Activated CD4-positive, alpha-beta T cell treated with anti-CD3 and anti-CD28 coated beads for 36 hours (primary cell): ENCODE results near the gene ELP2. TPM values are rescaled to one million over a fixed set of nuclear protein-coding genes. Genes with fewer than 3 reads are reported as not detected.
A peak's percentile ranks its signal among the peaks of the same experiment; 100 is the strongest.

Experiments
- ATAC-seq: fragments of 200-7000 bp; cut with Tn5 transposase; one replicate; pipeline ENCODE4 v1.10.0; 2021; ENCODE audit warnings: mild to moderate bottlenecking, moderate library complexity
- CTCF ChIA-PET: fragments of 350-600 bp; sonication (Branson Sonifier 250); formaldehyde crosslinking; loops from one replicate; lab custom pipeline; 2021; ENCODE audit warnings: antibody characterized with exemption; lab: Charles Lee
- POLR2A ChIA-PET: fragments of 350-600 bp; sonication (Branson Sonifier 250); formaldehyde crosslinking; loops from one replicate; lab custom pipeline; 2021; ENCODE audit warnings: antibody characterized with exemption, inconsistent platforms; lab: Charles Lee
- DNase-seq: peaks from one replicate; pipeline ENCODE4 v3.0.0-alpha.2; 2020
- H3K27ac Mint-ChIP-seq: one replicate; pipeline ENCODE4 v1.8.0; 2021; ENCODE audit warnings: mixed read lengths
- H3K27me3 Mint-ChIP-seq: one replicate; pipeline ENCODE4 v1.8.0; 2021; ENCODE audit warnings: mixed read lengths
- H3K36me3 Mint-ChIP-seq: one replicate; pipeline ENCODE4 v1.8.0; 2021; ENCODE audit warnings: low read depth, mixed read lengths
- H3K4me1 Mint-ChIP-seq: one replicate; pipeline ENCODE4 v1.8.0; 2021; ENCODE audit warnings: mixed read lengths
- H3K4me3 Mint-ChIP-seq: one replicate; pipeline ENCODE4 v1.8.0; 2021; ENCODE audit warnings: mild to moderate bottlenecking, moderate library complexity, mixed read lengths
- H3K9me3 Mint-ChIP-seq: one replicate; pipeline ENCODE4 v1.8.0; 2021; ENCODE audit warnings: low read depth, mixed read lengths
- intact Hi-C, 2 experiments: fragments of 100-400 bp; cut with DNase I in 1 of 2; cut with micrococcal nuclease in 1 of 2; formaldehyde crosslinking; loops; one replicate each; pipeline versions ENCODE4 v1.14.2 to v1.15.1; 2022 to 2024; cut with DNase I, micrococcal nuclease
- total RNA-seq, 2 experiments: library from RNA; stranded (reverse); gene quantifications; one replicate each; pipeline ENCODE4 v1.2.3, GENCODE V29; 2021

The ELP2 gene
- total RNA-seq, 2 experiments from 2014 or later: 76.5 to 114 TPM

DNA sequence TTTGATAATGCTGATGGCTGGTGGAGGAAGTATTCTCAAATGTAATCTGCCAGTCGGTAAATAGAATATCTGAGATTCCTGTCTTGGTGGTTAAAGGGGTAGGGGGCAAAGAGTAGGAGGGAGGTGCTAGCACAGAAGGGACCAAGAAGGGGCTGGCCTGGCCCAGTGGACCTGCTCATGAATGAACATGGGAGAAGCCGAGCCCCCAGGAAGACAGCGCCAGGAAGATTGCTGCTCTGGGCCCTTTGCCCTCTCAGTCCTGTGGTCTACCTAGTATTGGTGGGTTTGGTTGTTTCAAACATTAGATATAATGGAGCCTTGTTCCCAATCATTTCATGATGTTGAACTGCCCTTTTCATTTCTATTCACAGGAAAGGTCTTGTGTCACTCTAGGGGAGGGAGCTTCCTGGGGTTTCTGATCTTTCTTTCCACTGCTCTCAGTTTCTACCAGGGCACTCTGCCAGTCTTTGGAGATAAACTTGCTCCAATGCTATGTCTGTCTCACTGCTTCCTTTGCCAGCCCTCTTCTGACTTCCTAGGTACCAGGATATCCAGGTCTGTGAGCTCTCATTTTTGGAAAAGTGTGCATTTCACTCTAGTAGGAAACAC, 52.3 kb downstream of the ELP2 start:
- H3K27ac Mint-ChIP-seq: no peak overlapping the region
- H3K27me3 Mint-ChIP-seq: peaks cover 4% of the 10 kb centered on the region
- DNase-seq (no peak), ATAC-seq (no peak)
- peaks cover 10% of the 10 kb centered on the region for H3K36me3 Mint-ChIP-seq
- ChIA-PET POLR2A (no interaction called here), CTCF (no interaction called here)
- H3K4me1 Mint-ChIP-seq: no peaks in the 10 kb centered on the region
- no peaks in the 10 kb centered on the region for H3K9me3 Mint-ChIP-seq
- no peak overlapping the region for H3K4me3 Mint-ChIP-seq
- intact Hi-C loops: no loop called here

GRCh38 chr18:36183033-36183432, 53.3 kb downstream of the ELP2 start:
- DNase-seq: no peak
- H3K27me3 Mint-ChIP-seq: peaks cover 4% of the 10 kb centered on the region
- intact Hi-C loops: no loop called here
- ChIA-PET CTCF (no interaction called here), POLR2A (interaction anchor here (0.5 kb wide), 1 partner anchor 31 kb away, joined by 3 read pairs; no protein-coding TSS in a partner anchor)
- H3K27ac Mint-ChIP-seq: no peak overlapping the region
- H3K4me1 Mint-ChIP-seq: peaks cover 3% of the 10 kb centered on the region
- no peaks in the 10 kb centered on the region for H3K9me3 Mint-ChIP-seq
- no peak overlapping the region for H3K4me3 Mint-ChIP-seq
- peaks cover 6% of the 10 kb centered on the region for H3K36me3 Mint-ChIP-seq
- no peak for ATAC-seq

DNA sequence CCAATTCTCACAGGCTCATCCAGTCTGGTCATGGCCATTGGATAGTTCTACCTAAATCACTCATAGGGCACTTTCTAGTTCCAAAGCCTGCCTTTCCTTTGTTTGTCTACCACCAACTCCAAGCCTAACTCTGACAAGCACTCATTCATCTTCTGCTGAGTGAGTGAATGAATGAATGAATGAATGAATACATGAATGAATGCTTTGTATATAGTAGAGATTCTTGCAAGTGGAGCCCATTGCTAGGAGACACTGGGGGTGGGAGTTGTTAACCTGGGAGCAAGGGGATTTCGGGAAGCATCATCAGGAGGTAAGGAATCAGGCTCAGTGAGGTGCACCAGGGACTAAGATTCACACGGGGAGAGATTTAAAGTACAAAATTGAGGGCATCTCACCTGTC, 54.3 kb downstream of the ELP2 start:
- Mint-ChIP-seq H3K4me3 (no peak overlapping the region), H3K9me3 (no peaks in the 10 kb centered on the region), H3K4me1 (peaks cover 6% of the 10 kb centered on the region), H3K36me3 (no peaks in the 10 kb centered on the region), H3K27me3 (peaks cover 14% of the 10 kb centered on the region), H3K27ac (no peak overlapping the region)
- ATAC-seq: no peak
- intact Hi-C loops: no loop called here
- ChIA-PET POLR2A (no interaction called here), CTCF (no interaction called here)
- no peak for DNase-seq

- ChIA-PET CTCF (no interaction called here), POLR2A (no interaction called here)
- no peaks in the 10 kb centered on the region for H3K9me3 Mint-ChIP-seq
- no peak overlapping the region for H3K27ac Mint-ChIP-seq
- DNase-seq (no peak), ATAC-seq (no peak)
- H3K4me1 Mint-ChIP-seq: peaks cover 6% of the 10 kb centered on the region
- H3K27me3 Mint-ChIP-seq: peaks cover 19% of the 10 kb centered on the region
- intact Hi-C loops: loop anchor here in 1 of 2 experiments (5.0 kb wide), 1 partner anchor 97 kb away; no protein-coding TSS in a partner anchor
- H3K36me3 Mint-ChIP-seq: no peaks in the 10 kb centered on the region
- H3K4me3 Mint-ChIP-seq: no peak overlapping the region
These were observed 55.5 kb downstream of the ELP2 start for GRCh38 chr18:36185157-36185556.

DNA sequence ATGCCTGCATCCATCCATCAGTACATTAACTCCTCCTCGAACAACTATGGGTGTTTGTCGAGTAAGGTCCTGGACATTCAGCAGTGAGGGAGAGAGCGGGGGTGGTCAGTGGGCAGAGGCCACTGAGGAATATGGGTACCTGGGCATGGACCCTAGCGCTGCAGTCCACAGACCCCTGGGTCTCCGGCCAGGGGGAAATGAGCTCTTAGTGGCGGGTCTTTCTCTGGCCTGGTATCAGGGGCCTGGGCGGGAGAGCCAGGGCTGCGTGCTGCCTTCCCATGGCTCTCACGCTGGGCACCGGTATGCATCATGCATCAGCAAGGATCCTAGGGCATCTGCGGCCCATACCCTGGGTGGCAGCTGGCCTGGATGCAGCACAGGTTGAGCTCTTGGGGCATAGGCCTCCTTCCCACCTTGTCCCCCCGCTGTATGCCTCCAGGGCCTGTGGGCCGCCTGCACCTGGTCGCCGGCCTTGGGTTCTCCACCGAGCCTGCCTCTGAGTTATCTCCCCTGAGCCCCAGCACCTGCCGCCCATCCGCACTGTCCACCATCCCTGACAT, 56.3 kb downstream of the ELP2 start:
- DNase-seq (no peak), ATAC-seq (no peak)
- peaks cover 6% of the 10 kb centered on the region for H3K4me1 Mint-ChIP-seq
- intact Hi-C loops: loop anchor here in 1 of 2 experiments (5.0 kb wide), 1 partner anchor 96 kb away; no protein-coding TSS in a partner anchor
- H3K27me3 Mint-ChIP-seq: peaks cover 20% of the 10 kb centered on the region
- CTCF ChIA-PET: no interaction called here
- H3K9me3 Mint-ChIP-seq: no peaks in the 10 kb centered on the region
- POLR2A ChIA-PET: no interaction called here
- H3K36me3 Mint-ChIP-seq: no peaks in the 10 kb centered on the region
- H3K27ac Mint-ChIP-seq: no peak overlapping the region
- H3K4me3 Mint-ChIP-seq: peak overlapping the region; percentile 66

GRCh38 chr18:36186461-36187192, 56.9 kb downstream of the ELP2 start:
- DNase-seq (peak; percentile 47), ATAC-seq (peak; percentile 34)
- no peaks in the 10 kb centered on the region for H3K9me3 Mint-ChIP-seq
- H3K4me3 Mint-ChIP-seq: peak overlapping the region; percentile 66
- peaks cover 21% of the 10 kb centered on the region for H3K27me3 Mint-ChIP-seq
- intact Hi-C loops: loop anchor here in 1 of 2 experiments (5.0 kb wide), 1 partner anchor 96 kb away; no protein-coding TSS in a partner anchor
- CTCF ChIA-PET: no interaction called here
- no peaks in the 10 kb centered on the region for H3K36me3 Mint-ChIP-seq
- POLR2A ChIA-PET: no interaction called here
- H3K27ac Mint-ChIP-seq: no peak overlapping the region
- peaks cover 6% of the 10 kb centered on the region for H3K4me1 Mint-ChIP-seq

DNA sequence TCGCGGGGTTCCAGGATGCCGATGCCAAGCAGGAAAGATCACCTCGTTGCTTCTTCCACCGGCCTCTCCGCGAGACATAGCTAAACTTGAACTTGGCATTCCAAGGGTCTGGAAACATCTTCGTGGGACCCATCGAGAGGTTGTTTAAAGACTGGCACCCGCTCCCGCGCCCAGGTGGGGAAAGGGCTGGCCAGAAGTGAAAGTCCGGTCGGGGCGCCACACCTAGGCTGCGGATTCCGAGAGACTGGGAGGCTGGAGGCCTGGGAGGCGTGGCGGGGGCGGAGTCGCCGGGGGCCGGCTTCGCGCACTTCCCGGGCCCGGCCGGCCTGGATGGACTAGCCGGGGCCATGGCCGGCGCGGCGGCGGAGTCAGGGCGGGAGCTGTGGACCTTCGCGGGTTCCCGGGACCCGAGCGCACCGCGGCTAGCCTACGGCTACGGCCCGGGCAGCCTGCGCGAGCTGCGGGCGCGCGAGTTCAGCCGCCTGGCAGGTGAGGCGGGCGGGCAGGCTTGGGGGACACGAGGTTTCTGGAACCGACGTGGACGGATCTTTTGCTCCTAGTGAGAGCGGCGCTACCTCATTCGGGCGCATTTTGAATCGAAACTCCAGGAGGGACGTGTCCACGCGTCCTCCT, 57.6 kb downstream of the ELP2 start, which contains the start of gene MOCOS:
MOCOS (plus strand) TSS at position 305 of the 633 bp plus-strand sequence; CDS start at position 348, 43 bp downstream.
- intact Hi-C loops: loop anchor here in 1 of 2 experiments (5.0 kb wide), 1 partner anchor 95 kb away; no protein-coding TSS in a partner anchor
- H3K4me3 Mint-ChIP-seq: peak within 1 kb of the TSS; percentile 66
- H3K9me3 Mint-ChIP-seq: no peaks in the 10 kb centered on the region
- ChIA-PET CTCF (interaction anchor here (2.1 kb wide), 1 partner anchor 45 kb away, joined by 5 read pairs; no protein-coding TSS in a partner anchor), POLR2A (interaction anchor here (0.5 kb wide), 1 partner anchor 56 kb away, joined by 4 read pairs; no protein-coding TSS in a partner anchor)
- peaks cover 21% of the 10 kb centered on the region for H3K27me3 Mint-ChIP-seq
- ATAC-seq: peak; percentile 63
- peak; percentile 53 for DNase-seq
- H3K4me1 Mint-ChIP-seq: peaks cover 6% of the 10 kb centered on the region
- no peaks in the 10 kb centered on the region for H3K36me3 Mint-ChIP-seq
- H3K27ac Mint-ChIP-seq: no peak within 1 kb of the TSS

DNA sequence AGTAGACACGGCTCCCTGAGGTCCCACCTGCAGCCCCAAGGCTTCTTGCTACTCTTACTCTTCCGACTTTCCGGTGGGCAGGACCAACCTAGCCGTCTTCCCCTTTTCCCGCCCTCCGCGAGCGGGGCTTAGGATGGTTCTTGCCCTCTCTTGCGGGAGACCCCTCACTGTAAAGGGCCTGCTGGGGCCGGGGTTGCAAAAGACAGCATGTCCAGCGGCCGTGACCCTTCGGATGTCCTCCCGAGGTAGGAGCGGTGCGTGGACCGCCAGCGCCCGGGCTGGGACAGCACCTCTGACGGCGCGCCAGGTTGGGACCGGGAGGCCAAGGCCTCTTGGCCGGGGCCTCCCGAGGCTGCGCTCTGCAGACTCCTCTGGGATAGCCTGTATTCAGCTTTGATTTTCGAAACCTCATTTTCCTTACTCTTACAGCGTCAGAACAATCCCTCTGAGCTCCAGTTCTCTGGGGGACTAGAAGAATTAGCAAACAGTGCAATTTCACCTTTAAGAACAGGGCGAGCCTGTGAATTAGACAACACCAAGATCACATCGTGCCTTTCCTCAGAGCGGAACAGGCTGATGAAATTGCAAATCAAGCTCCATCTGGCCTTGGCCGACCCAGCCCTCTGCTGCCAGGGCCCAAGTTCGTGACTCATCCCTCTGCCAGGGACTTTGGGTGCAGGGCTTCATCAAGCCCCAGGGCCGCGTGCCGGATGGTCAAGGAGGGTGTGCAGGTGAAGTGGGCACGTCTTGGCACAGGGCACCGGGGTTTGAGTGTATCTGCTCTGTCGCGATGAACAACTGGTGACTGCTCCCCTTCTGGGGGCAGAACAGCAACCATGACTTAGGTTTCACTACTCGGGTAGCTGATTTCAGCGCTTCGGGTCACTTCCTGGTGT, 58.4 kb downstream of the ELP2 start:
- Mint-ChIP-seq H3K4me1 (peaks cover 6% of the 10 kb centered on the region), H3K27ac (no peak overlapping the region), H3K9me3 (no peaks in the 10 kb centered on the region), H3K36me3 (no peaks in the 10 kb centered on the region), H3K27me3 (peaks cover 21% of the 10 kb centered on the region), H3K4me3 (peak overlapping the region; percentile 66)
- DNase-seq (no peak), ATAC-seq (no peak)
- CTCF ChIA-PET: interaction anchor here (2.1 kb wide), 1 partner anchor 45 kb away, joined by 5 read pairs; no protein-coding TSS in a partner anchor
- POLR2A ChIA-PET: interaction anchor here (0.5 kb wide), 1 partner anchor 57 kb away, joined by 4 read pairs; no protein-coding TSS in a partner anchor
- intact Hi-C loops: loop anchor here in 1 of 2 experiments (5.0 kb wide), 1 partner anchor 94 kb away; no protein-coding TSS in a partner anchor

DNA sequence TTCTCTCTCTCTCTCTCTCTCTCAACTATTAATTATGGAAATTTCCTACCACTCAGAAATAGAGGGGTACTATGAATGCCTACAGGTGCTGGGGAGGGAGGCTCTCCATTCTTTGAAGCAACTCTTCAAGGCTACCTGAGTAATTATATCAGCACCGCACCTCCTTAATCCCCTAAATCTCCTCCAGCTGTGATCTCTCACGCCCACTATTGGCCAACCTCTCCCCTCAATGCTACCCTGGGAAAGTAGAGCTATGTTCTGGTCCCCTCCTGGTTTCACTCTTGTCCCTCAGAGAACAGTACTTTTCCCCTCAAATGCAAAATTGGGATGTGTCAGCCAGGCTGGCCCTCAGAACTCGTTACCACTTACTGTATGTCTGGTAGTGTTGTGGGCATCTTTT, 59.2 kb downstream of the ELP2 start:
- peaks cover 6% of the 10 kb centered on the region for H3K4me1 Mint-ChIP-seq
- ChIA-PET POLR2A (no interaction called here), CTCF (interaction anchor here (2.1 kb wide), 1 partner anchor 46 kb away, joined by 5 read pairs; no protein-coding TSS in a partner anchor)
- no peak for DNase-seq
- no peaks in the 10 kb centered on the region for H3K36me3 Mint-ChIP-seq
- no peak for ATAC-seq
- no peak overlapping the region for H3K27ac Mint-ChIP-seq
- H3K9me3 Mint-ChIP-seq: no peaks in the 10 kb centered on the region
- H3K4me3 Mint-ChIP-seq: no peak overlapping the region
- intact Hi-C loops: loop anchor here in 1 of 2 experiments (5.0 kb wide), 1 partner anchor 93 kb away; no protein-coding TSS in a partner anchor
- H3K27me3 Mint-ChIP-seq: peaks cover 21% of the 10 kb centered on the region

DNA sequence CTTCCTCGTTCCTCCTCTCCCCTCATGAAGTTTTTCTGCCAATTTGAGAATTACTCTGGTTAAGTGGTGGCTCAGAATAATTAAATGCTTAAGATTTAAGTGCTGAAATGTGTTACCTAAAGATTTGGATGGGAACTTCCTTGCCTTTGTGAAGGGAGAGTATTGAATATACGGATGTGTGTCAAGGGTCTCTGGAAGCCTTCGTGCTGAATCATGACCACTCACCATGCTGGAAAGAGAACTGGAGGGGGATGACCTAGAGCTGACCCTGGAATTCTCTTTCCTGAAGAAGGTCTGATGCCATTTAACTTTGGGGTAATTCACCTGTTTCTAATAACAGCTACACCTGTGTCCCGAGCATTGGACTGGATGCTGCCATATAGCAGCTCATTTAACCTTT, 59.8 kb downstream of the ELP2 start:
- no peak overlapping the region for H3K27ac Mint-ChIP-seq
- H3K9me3 Mint-ChIP-seq: no peaks in the 10 kb centered on the region
- no peaks in the 10 kb centered on the region for H3K36me3 Mint-ChIP-seq
- POLR2A ChIA-PET: no interaction called here
- CTCF ChIA-PET: interaction anchor here (0.7 to 2.1 kb wide), 3 partner anchors 14 to 105 kb away, joined by 3 to 5 read pairs (median 3); no protein-coding TSS in a partner anchor
- ATAC-seq (no peak), DNase-seq (no peak)
- peaks cover 6% of the 10 kb centered on the region for H3K4me1 Mint-ChIP-seq
- peaks cover 21% of the 10 kb centered on the region for H3K27me3 Mint-ChIP-seq
- intact Hi-C loops: loop anchor here in 1 of 2 experiments (5.0 kb wide), 1 partner anchor 93 kb away; no protein-coding TSS in a partner anchor
- H3K4me3 Mint-ChIP-seq: no peak overlapping the region
